ENCODE results near the gene ZDHHC16.
"Not testable (repeated sequence)": the region's sequence is repeated elsewhere in the genome, so short reads cannot be mapped to it uniquely, and the experiment has no call there.

ZDHHC16 gene

GRCh38 chr10:97475936-97476594 lies 30.1 kb downstream of the ZDHHC16 start:
- TF ChIP-seq, protein P1, sequence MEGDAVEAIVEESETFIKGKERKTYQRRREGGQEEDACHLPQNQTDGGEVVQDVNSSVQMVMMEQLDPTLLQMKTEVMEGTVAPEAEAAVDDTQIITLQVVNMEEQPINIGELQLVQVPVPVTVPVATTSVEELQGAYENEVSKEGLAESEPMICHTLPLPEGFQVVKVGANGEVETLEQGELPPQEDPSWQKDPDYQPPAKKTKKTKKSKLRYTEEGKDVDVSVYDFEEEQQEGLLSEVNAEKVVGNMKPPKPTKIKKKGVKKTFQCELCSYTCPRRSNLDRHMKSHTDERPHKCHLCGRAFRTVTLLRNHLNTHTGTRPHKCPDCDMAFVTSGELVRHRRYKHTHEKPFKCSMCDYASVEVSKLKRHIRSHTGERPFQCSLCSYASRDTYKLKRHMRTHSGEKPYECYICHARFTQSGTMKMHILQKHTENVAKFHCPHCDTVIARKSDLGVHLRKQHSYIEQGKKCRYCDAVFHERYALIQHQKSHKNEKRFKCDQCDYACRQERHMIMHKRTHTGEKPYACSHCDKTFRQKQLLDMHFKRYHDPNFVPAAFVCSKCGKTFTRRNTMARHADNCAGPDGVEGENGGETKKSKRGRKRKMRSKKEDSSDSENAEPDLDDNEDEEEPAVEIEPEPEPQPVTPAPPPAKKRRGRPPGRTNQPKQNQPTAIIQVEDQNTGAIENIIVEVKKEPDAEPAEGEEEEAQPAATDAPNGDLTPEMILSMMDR (IDR thresholded peaks at IDR 0.05; ENCODE audit: extremely low read depth, insufficient read depth, missing control alignments), result no peak
- DNase-seq (ENCODE audit: low spot score), result no peak
- in situ Hi-C loops (cut with MboI; ENCODE audit: low pct_unique_long_range_greater_than_20kb, low sequenced_read_pairs, unreplicated experiment), result no loop called here

GRCh38 chr10:97479410-97479809 lies 33.4 kb downstream of the ZDHHC16 start:
- DNase-seq (ENCODE audit: low spot score); in situ Hi-C loops (cut with MboI; ENCODE audit: low pct_unique_long_range_greater_than_20kb, low sequenced_read_pairs, unreplicated experiment): not testable (repeated sequence)

- DNase-seq (ENCODE audit: low spot score), result no peak
- in situ Hi-C loops (cut with MboI; ENCODE audit: low pct_unique_long_range_greater_than_20kb, low sequenced_read_pairs, unreplicated experiment), result no loop called here
- TF ChIP-seq, protein P1 (IDR thresholded peaks at IDR 0.05; ENCODE audit: extremely low read depth, insufficient read depth, missing control alignments), result no peak
Measured at GRCh38 chr10:97479939-97480338, 34.0 kb downstream of the ZDHHC16 start.

GRCh38 chr10:97481071-97481470 lies 35.1 kb downstream of the ZDHHC16 start:
- TF ChIP-seq, protein P1 (IDR thresholded peaks at IDR 0.05; ENCODE audit: extremely low read depth, insufficient read depth, missing control alignments), result no peak
- in situ Hi-C loops (cut with MboI; ENCODE audit: low pct_unique_long_range_greater_than_20kb, low sequenced_read_pairs, unreplicated experiment), result no loop called here
- no peak for DNase-seq (ENCODE audit: low spot score)

DNA sequence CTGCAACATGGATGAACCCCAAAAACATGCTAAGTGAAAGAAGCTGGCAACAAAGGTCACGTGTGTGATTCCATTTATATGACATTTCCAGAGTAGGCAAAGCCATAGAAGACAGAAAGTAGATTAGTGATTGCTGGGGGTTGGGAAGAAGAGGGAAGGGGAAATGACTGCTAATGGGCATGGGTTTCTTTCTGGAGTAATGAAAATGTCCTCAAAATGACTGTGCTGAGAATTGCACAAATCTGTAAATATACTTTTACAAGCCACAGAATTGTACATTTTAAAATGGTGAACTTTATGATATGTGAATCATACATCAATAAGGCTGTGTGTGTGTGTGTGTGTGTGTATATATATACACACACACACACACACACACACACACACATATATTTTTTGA lies 36.4 kb downstream of the ZDHHC16 start:
- DNase-seq (ENCODE audit: low spot score), result no peak
- in situ Hi-C loops (cut with MboI; ENCODE audit: low pct_unique_long_range_greater_than_20kb, low sequenced_read_pairs, unreplicated experiment), result no loop called here
- TF ChIP-seq, protein P1 (IDR thresholded peaks at IDR 0.05; ENCODE audit: extremely low read depth, insufficient read depth, missing control alignments), result no peak

- TF ChIP-seq, protein P1 (IDR thresholded peaks at IDR 0.05; ENCODE audit: extremely low read depth, insufficient read depth, missing control alignments), result no peak
- in situ Hi-C loops (cut with MboI; ENCODE audit: low pct_unique_long_range_greater_than_20kb, low sequenced_read_pairs, unreplicated experiment), result no loop called here
- no peak for DNase-seq (ENCODE audit: low spot score)
Measured at GRCh38 chr10:97483506-97483905, 37.5 kb downstream of the ZDHHC16 start.

- DNase-seq (ENCODE audit: low spot score), result no peak
- TF ChIP-seq, protein P1 (IDR thresholded peaks at IDR 0.05; ENCODE audit: extremely low read depth, insufficient read depth, missing control alignments), result no peak
- in situ Hi-C loops (cut with MboI; ENCODE audit: low pct_unique_long_range_greater_than_20kb, low sequenced_read_pairs, unreplicated experiment), result no loop called here
Measured at GRCh38 chr10:97483921-97484320, 37.9 kb downstream of the ZDHHC16 start.

Data from GM13977 (cell line).